ENCODE results near the gene NLN. TPM values are rescaled to one million over a fixed set of nuclear protein-coding genes. Genes with fewer than 3 reads are reported as not detected.

The NLN gene
- total and polyA plus RNA-seq, 2 donors from 2014 or later: 6.2 to 25.0 TPM

GRCh38 chr5:65791712-65792673 lies 70.0 kb downstream of the NLN start:
- intact Hi-C loops (cut with DNase I): no loop called here
- H3K4me1 ChIP-seq (ENCODE audit: control insufficient read depth in 2 of 3, insufficient read depth in 2 of 3, low read depth in 1 of 3, low read length in 3 of 3): no peaks in the 10 kb centered on the region
- DNase-seq (peak in 1 of 5 donors; percentile 16), FAIRE-seq (no peak)
- no peaks in the 10 kb centered on the region for H3K27me3 ChIP-seq (ENCODE audit: control insufficient read depth, insufficient read depth, low read length)
- no peak overlapping the region for H3K9ac ChIP-seq (ENCODE audit: low read length in 3 of 3)
- H3K36me3 ChIP-seq (ENCODE audit: control insufficient read depth in 2 of 3, insufficient read depth in 3 of 3, low read length in 3 of 3): peaks cover 0 to 3% (median 0%) of the 10 kb centered on the region in 3 donors
- H3K9me3 ChIP-seq (ENCODE audit: control insufficient read depth in 2 of 3, insufficient read depth in 1 of 3, low read length in 3 of 3): no peaks in the 10 kb centered on the region
- TF ChIP-seq CTCF (IDR thresholded peaks at IDR 0.05; ENCODE audit: borderline replicate concordance, extremely low read depth, insufficient read depth): no peak
- H3K4me3 ChIP-seq (ENCODE audit: low read length in 3 of 3): no peak overlapping the region
- H3K27ac ChIP-seq (ENCODE audit: low read depth in 2 of 2, low read length in 2 of 2): no peak overlapping the region

DNA sequence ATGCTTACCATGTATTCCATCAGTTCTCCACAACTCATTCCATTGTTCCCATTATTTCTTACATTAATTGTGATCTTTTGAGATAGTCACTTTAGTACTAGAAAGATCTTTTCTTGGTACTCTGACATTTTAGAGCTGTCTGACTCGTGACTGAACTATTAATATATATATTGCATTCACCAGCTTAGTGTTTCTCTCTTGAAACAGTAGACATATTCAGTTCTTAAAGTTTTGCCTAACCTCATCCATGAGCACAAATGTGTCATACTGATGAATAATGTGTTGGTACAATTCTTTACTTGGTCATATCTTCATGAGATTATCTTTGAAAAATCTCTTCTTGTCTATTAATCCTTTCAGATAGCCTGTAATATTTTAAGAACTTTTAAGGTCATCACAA lies 74.3 kb downstream of the NLN start:
- Histone ChIP-seq H3K36me3 (ENCODE audit: control insufficient read depth in 2 of 3, insufficient read depth in 3 of 3, low read length in 3 of 3) (no peaks in the 10 kb centered on the region), H3K9me3 (ENCODE audit: control insufficient read depth in 2 of 3, insufficient read depth in 1 of 3, low read length in 3 of 3) (no peaks in the 10 kb centered on the region), H3K27ac (ENCODE audit: low read depth in 2 of 2, low read length in 2 of 2) (no peak overlapping the region), H3K4me3 (ENCODE audit: low read length in 3 of 3) (no peak overlapping the region), H3K9ac (ENCODE audit: low read length in 3 of 3) (no peak overlapping the region), H3K4me1 (ENCODE audit: control insufficient read depth in 2 of 3, insufficient read depth in 2 of 3, low read depth in 1 of 3, low read length in 3 of 3) (no peaks in the 10 kb centered on the region), H3K27me3 (ENCODE audit: control insufficient read depth, insufficient read depth, low read length) (no peaks in the 10 kb centered on the region)
- TF ChIP-seq CTCF (IDR thresholded peaks at IDR 0.05; ENCODE audit: borderline replicate concordance, extremely low read depth, insufficient read depth): no peak
- FAIRE-seq (no peak), DNase-seq (no peak)
- intact Hi-C loops (cut with DNase I): no loop called here

DNA sequence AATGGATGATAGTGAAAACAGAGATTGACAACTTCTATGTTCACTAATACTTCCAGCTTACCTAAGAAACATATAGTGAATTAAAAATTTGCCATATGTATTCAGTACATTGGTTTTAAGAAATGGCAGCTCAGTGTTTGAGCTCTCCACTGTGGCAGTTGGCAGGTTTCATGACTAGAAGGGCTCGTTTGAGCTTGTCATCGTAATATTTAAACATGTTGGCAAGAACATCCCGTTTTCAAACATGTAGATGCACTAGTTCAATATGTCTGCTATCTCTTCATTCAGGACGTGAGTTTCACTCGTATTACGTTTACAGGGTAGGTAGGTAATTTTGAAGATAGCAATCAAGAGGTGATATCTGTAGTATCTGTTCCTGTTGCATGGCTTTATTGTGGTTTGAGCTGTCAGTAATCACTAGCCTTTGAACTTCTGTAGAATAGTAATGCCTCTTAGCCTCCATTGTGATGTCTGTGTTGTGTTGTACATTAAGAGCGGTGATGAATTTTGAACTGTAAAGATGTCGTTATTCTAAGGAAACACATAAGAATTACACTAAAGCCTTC lies 74.8 kb downstream of the NLN start:
- H3K4me1 ChIP-seq (ENCODE audit: control insufficient read depth in 2 of 3, insufficient read depth in 2 of 3, low read depth in 1 of 3, low read length in 3 of 3): no peaks in the 10 kb centered on the region
- TF ChIP-seq CTCF (IDR thresholded peaks at IDR 0.05; ENCODE audit: borderline replicate concordance, extremely low read depth, insufficient read depth): no peak
- intact Hi-C loops (cut with DNase I): no loop called here
- no peak overlapping the region for H3K4me3 ChIP-seq (ENCODE audit: low read length in 3 of 3)
- no peaks in the 10 kb centered on the region for H3K27me3 ChIP-seq (ENCODE audit: control insufficient read depth, insufficient read depth, low read length)
- FAIRE-seq (no peak), DNase-seq (no peak)
- H3K27ac ChIP-seq (ENCODE audit: low read depth in 2 of 2, low read length in 2 of 2): no peak overlapping the region
- H3K9ac ChIP-seq (ENCODE audit: low read length in 3 of 3): no peak overlapping the region
- H3K9me3 ChIP-seq (ENCODE audit: control insufficient read depth in 2 of 3, insufficient read depth in 1 of 3, low read length in 3 of 3): no peaks in the 10 kb centered on the region
- H3K36me3 ChIP-seq (ENCODE audit: control insufficient read depth in 2 of 3, insufficient read depth in 3 of 3, low read length in 3 of 3): no peaks in the 10 kb centered on the region

All from kidney (tissue), 14 donors.